Thyroid gland (tissue), 4 donors: ENCODE results near the gene FAM222A.

Source experiments
- POLR2A ChIP-seq, 2 donors: fragments of 450-650 bp; IDR thresholded peaks; one replicate each; pipeline ENCODE4 v1.6.1; 2017; ENCODE audit warnings: antibody characterized with exemption in 2 of 2, mild to moderate bottlenecking in 2 of 2, moderate library complexity in 1 of 2
- TF ChIP-seq, protein P1 (sequence below), 6 experiments: fragments of 200-600 bp in 3 of 6; fragments of 450-650 bp in 3 of 6; sonication (generic) in 3 of 6; IDR thresholded peaks; one replicate each; pipeline ENCODE4 v1.5.1; 2016 to 2019; ENCODE audit warnings: antibody characterized with exemption in 6 of 6, mild to moderate bottlenecking in 2 of 6, inconsistent platforms in 1 of 6, moderate library complexity in 1 of 6

DNA sequence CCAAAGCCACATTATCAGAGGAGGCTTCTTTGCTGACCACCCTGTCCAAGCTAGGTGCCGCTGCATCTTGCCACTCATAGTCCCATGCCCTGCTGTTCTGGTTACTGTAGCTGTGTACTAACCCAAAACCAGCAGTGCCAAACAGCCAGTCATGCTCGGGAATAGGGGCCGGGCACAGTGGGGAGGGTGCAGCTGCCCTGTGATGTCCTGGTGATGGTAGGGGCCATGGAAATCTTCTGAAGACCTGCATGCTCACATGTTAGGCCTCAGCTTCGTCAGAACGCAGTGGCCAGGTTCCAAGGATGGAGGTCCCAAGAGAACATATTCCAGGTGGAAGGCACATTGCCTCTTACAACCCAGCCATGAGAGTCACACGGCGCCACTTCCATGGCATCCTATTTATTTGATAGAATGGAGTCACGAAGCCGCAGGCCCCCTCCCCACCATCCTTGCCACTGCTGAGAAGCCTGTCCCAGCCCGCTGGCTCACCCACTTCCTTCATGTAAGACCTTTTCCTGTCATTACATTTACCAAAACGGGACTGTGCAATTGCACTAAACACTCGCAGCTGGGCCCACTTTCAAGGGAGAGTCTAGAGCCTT lies 48.5 kb downstream of the FAM222A start:
- no peak for TF ChIP-seq POLR2A (IDR thresholded peaks at IDR 0.05)
- TF ChIP-seq, protein P1, sequence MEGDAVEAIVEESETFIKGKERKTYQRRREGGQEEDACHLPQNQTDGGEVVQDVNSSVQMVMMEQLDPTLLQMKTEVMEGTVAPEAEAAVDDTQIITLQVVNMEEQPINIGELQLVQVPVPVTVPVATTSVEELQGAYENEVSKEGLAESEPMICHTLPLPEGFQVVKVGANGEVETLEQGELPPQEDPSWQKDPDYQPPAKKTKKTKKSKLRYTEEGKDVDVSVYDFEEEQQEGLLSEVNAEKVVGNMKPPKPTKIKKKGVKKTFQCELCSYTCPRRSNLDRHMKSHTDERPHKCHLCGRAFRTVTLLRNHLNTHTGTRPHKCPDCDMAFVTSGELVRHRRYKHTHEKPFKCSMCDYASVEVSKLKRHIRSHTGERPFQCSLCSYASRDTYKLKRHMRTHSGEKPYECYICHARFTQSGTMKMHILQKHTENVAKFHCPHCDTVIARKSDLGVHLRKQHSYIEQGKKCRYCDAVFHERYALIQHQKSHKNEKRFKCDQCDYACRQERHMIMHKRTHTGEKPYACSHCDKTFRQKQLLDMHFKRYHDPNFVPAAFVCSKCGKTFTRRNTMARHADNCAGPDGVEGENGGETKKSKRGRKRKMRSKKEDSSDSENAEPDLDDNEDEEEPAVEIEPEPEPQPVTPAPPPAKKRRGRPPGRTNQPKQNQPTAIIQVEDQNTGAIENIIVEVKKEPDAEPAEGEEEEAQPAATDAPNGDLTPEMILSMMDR (IDR thresholded peaks at IDR 0.05) = no peak
